GM23338 (cell line): ENCODE measurements around the gene PADI1. TPM values are rescaled to one million over a fixed set of nuclear protein-coding genes. Genes with fewer than 3 reads are reported as not detected.

ENCODE experiments used
- ATAC-seq: fragments of 200-7000 bp; cut with Tn5 transposase; 3 replicates; pipeline ENCODE4 v1.9.1; 2020
- DNase-seq: peaks from one replicate; pipeline ENCODE4 v3.0.0-alpha.2; 2015; ENCODE audit warnings: low spot score
- H2AFZ ChIP-seq: fragments of 200-600 bp; sonication (generic); 2 replicates; pipeline ENCODE4 v1.8.0; 2016; ENCODE audit warnings: antibody characterized with exemption, mild to moderate bottlenecking, moderate library complexity
- H3F3A ChIP-seq: fragments of 200-600 bp; sonication (generic); replicated peaks from 2 replicates; pipeline ENCODE4 v1.8.0; 2017; ENCODE audit warnings: antibody characterized with exemption, mixed run types, low read depth
- H3K27ac ChIP-seq: fragments of 200-600 bp; sonication (generic); 2 replicates; pipeline ENCODE4 v1.6.1; 2016; ENCODE audit warnings: low read depth
- H3K27me3 ChIP-seq: fragments of 200-600 bp; sonication (generic); 2 replicates; pipeline ENCODE4 v1.8.0; 2016; ENCODE audit warnings: mild to moderate bottlenecking, mixed run types, moderate library complexity; ENCODE audit not compliant: insufficient read depth
- H3K36me3 ChIP-seq: fragments of 200-600 bp; sonication (generic); 2 replicates; pipeline ENCODE4 v1.8.0; 2016; ENCODE audit warnings: mild to moderate bottlenecking; ENCODE audit not compliant: insufficient read depth
- H3K4me1 ChIP-seq: fragments of 200-600 bp; sonication (generic); 2 replicates; pipeline ENCODE4 v1.8.0; 2016; ENCODE audit warnings: mild to moderate bottlenecking, moderate library complexity; ENCODE audit not compliant: insufficient read depth
- H3K4me2 ChIP-seq: fragments of 200-600 bp; sonication (generic); 2 replicates; pipeline ENCODE4 v1.7.1; 2017; ENCODE audit warnings: mixed run types
- H3K4me3 ChIP-seq: fragments of 200-600 bp; sonication (generic); 2 replicates; pipeline ENCODE4 v1.6.1; 2016; ENCODE audit warnings: mixed run types
- H3K79me2 ChIP-seq: fragments of 200-600 bp; sonication (generic); replicated peaks from 2 replicates; pipeline ENCODE4 v1.8.0; 2017; ENCODE audit warnings: mild to moderate bottlenecking; ENCODE audit not compliant: insufficient read depth
- H3K9me2 ChIP-seq: fragments of 200-600 bp; sonication (generic); 2 replicates; pipeline ENCODE4 v1.8.0; 2017; ENCODE audit not compliant: insufficient read depth
- H4K20me1 ChIP-seq: fragments of 200-600 bp; sonication (generic); replicated peaks from 2 replicates; pipeline ENCODE4 v1.8.0; 2017; ENCODE audit warnings: mild to moderate bottlenecking; ENCODE audit not compliant: insufficient read depth
- H3K27ac Mint-ChIP-seq: 2 replicates; pipeline ENCODE4 v1.8.0; 2020; ENCODE audit warnings: inconsistent platforms, mild to moderate bottlenecking, moderate library complexity, mixed read lengths
- H3K27me3 Mint-ChIP-seq: 3 replicates; pipeline ENCODE4 v1.8.0; 2022; ENCODE audit warnings: low read depth, mild to moderate bottlenecking, moderate library complexity, mixed read lengths, inconsistent platforms; ENCODE audit not compliant: insufficient read depth, poor library complexity
- H3K36me3 Mint-ChIP-seq: 3 replicates; pipeline ENCODE4 v1.8.0; 2021; ENCODE audit warnings: low read depth, mild to moderate bottlenecking, inconsistent platforms, moderate library complexity, mixed read lengths
- H3K4me1 Mint-ChIP-seq: 3 replicates; pipeline ENCODE4 v1.8.0; 2020; ENCODE audit warnings: mild to moderate bottlenecking, inconsistent platforms, mixed read lengths
- H3K4me3 Mint-ChIP-seq: 3 replicates; pipeline ENCODE4 v1.8.0; 2021; ENCODE audit warnings: moderate library complexity, mild to moderate bottlenecking, inconsistent platforms, mixed read lengths
- H3K9me3 Mint-ChIP-seq: 3 replicates; pipeline ENCODE4 v1.8.0; 2020; ENCODE audit warnings: moderate library complexity, mild to moderate bottlenecking, inconsistent platforms, mixed read lengths
- CREB1 ChIP-seq: fragments of 250-450 bp; sonication (Bioruptor Pico); IDR thresholded peaks from 2 replicates; pipeline ENCODE4 v1.5.0; 2020; ENCODE audit warnings: low read depth, mild to moderate bottlenecking, moderate library complexity
- ETS1 ChIP-seq: IDR thresholded peaks from 2 replicates; pipeline ENCODE4 v1.6.1; 2016; ENCODE audit warnings: antibody characterized with exemption
- EZH2 ChIP-seq: fragments of 200-600 bp; sonication (generic); IDR thresholded peaks from one replicate; pipeline ENCODE4 v1.8.0; 2017; ENCODE audit warnings: antibody characterized with exemption, mild to moderate bottlenecking, low read depth; ENCODE audit not compliant: unreplicated experiment
- EZH2phosphoT487 ChIP-seq: fragments of 200-600 bp; sonication (generic); IDR thresholded peaks from one replicate; pipeline ENCODE4 v1.8.1; 2018; ENCODE audit warnings: antibody characterized with exemption; ENCODE audit not compliant: unreplicated experiment
- JUNB ChIP-seq: IDR thresholded peaks from one replicate; pipeline ENCODE4 v1.6.1; 2016; ENCODE audit warnings: antibody characterized with exemption; ENCODE audit not compliant: unreplicated experiment
- POLR2AphosphoS5 ChIP-seq: IDR thresholded peaks from 2 replicates; pipeline ENCODE4 v1.6.1; 2016; ENCODE audit warnings: antibody characterized with exemption, low read depth
- ZNF331 ChIP-seq: fragments of 250-450 bp; sonication (Bioruptor Pico); IDR thresholded peaks from 2 replicates; pipeline ENCODE4 v1.5.0; 2020; ENCODE audit warnings: low read depth, mild to moderate bottlenecking, moderate library complexity
- ZNF462 ChIP-seq: fragments of 250-450 bp; sonication (Bioruptor Pico); IDR thresholded peaks from 2 replicates; pipeline ENCODE4 v1.5.0; 2020; ENCODE audit warnings: mild to moderate bottlenecking, moderate library complexity
- long read RNA-seq: library from polyadenylated mRNA; unstranded; transcript quantifications from one replicate; pipeline ENCODE4 v2.0.0, GENCODE V29; 2020; ENCODE audit not compliant: unreplicated experiment
- polyA plus RNA-seq: library from polyadenylated mRNA; unstranded; fragments of >200 nt; fragmentation: Nextera tagmentation; extraction: Ambion mirVana; gene quantifications from 2 replicates; pipeline ENCODE4 v1.2.1, GENCODE V29; 2016
- total RNA-seq: library from RNA; depleted of rRNA; stranded (reverse); fragments of >200 nt; shearing (Covaris generic); gene quantifications from 2 replicates; pipeline ENCODE4 v1.2.3, GENCODE V29; 2014; rRNA removed

PADI1 gene
- total RNA-seq (0.27 and 0.28 TPM in 2 replicates), polyA plus RNA-seq (0.26 TPM in 2 replicates)
- long read RNA-seq, result 0 reads

- Histone ChIP-seq H3K9me2 (no peaks in the 10 kb centered on the region), H3K27me3 (no peaks in the 10 kb centered on the region), H3F3A (no peaks in the 10 kb centered on the region), H3K4me2 (no peak within 1 kb of the TSS), H2AFZ (no peak within 1 kb of the TSS), H3K36me3 (no peaks in the 10 kb centered on the region), H3K27ac (no peak within 1 kb of the TSS), H3K79me2 (no peaks in the 10 kb centered on the region), H3K4me1 (no peaks in the 10 kb centered on the region), H4K20me1 (no peaks in the 10 kb centered on the region), H3K4me3 (no peak within 1 kb of the TSS)
- Mint-ChIP-seq H3K4me3 (no peak within 1 kb of the TSS), H3K4me1 (peaks cover 11% of the 10 kb centered on the region), H3K27ac (no peak within 1 kb of the TSS), H3K36me3 (no peaks in the 10 kb centered on the region), H3K9me3 (no peaks in the 10 kb centered on the region; the same call in 2 of the 3 replicates), H3K27me3 (peaks cover 4% of the 10 kb centered on the region)
- TF ChIP-seq JUNB (no peak), ETS1 (no peak), EZH2 (no peak), ZNF331 (CRISPR knock-in tag) (no peak), ZNF462 (no peak), EZH2phosphoT487 (no peak), POLR2AphosphoS5 (no peak), CREB1 (CRISPR knock-in tag) (no peak)
- DNase-seq, result no peak
- no peak for ATAC-seq
Observed at GRCh38 chr1:17204546-17205440, at the start of gene PADI1. Gene PADI1 (plus strand): TSS chr1:17205128. CDS start chr1:17205218, 90 bp downstream.
